ENCODE data around the gene MCMBP.
"Not testable (repeated sequence)": the region's sequence is repeated elsewhere in the genome, so short reads cannot be mapped to it uniquely, and the experiment has no call there.

MCMBP gene

GRCh38 chr10:119827430-119827829, 45.2 kb downstream of the MCMBP start:
- no peak for DNase-seq

GRCh38 chr10:119826771-119827170, 45.9 kb downstream of the MCMBP start:
- DNase-seq = no peak

- no peak for DNase-seq
Observed at GRCh38 chr10:119824299-119824698, 48.3 kb downstream of the MCMBP start.

GRCh38 chr10:119821182-119821581, 51.5 kb downstream of the MCMBP start:
- peak; percentile 30 for DNase-seq

GRCh38 chr10:119818889-119819270, 53.8 kb downstream of the MCMBP start:
- no peak for DNase-seq

GRCh38 chr10:119817991-119818888, 54.4 kb downstream of the MCMBP start:
- peak; percentile 48 for DNase-seq

- no peak for DNase-seq
Observed at GRCh38 chr10:119815671-119816070, 57.0 kb downstream of the MCMBP start.

- no peak for DNase-seq
Observed at GRCh38 chr10:119812684-119813083, 60.0 kb downstream of the MCMBP start.

- no peak for DNase-seq
Observed at GRCh38 chr10:119811122-119811521, 61.5 kb downstream of the MCMBP start.

- peak; percentile 25 for DNase-seq
Observed at GRCh38 chr10:119807960-119808697, 64.5 kb downstream of the MCMBP start.

GRCh38 chr10:119806334-119807130, 66.1 kb downstream of the MCMBP start:
- no peak for DNase-seq

GRCh38 chr10:119805702-119806230, 66.9 kb downstream of the MCMBP start:
- no peak for DNase-seq

GRCh38 chr10:119803264-119803663, 69.4 kb downstream of the MCMBP start:
- no peak for DNase-seq

GRCh38 chr10:119801998-119802538, 70.6 kb downstream of the MCMBP start:
- DNase-seq = no peak

- DNase-seq = peak; percentile 26
Observed at GRCh38 chr10:119801176-119801575, 71.5 kb downstream of the MCMBP start.

- DNase-seq = no peak
Observed at GRCh38 chr10:119796039-119796438, 76.6 kb downstream of the MCMBP start.

- not testable (repeated sequence) for DNase-seq
Observed at GRCh38 chr10:119795101-119795500, 77.5 kb downstream of the MCMBP start.

- DNase-seq = peak; percentile 91
Observed at GRCh38 chr10:119786117-119786769, 86.4 kb downstream of the MCMBP start.

- peak; percentile 69 for DNase-seq
Observed at GRCh38 chr10:119784340-119785067, 88.1 kb downstream of the MCMBP start.

GRCh38 chr10:119783665-119784027, 89.0 kb downstream of the MCMBP start:
- no peak for DNase-seq

- DNase-seq = no peak
Observed at GRCh38 chr10:119782981-119783664, 89.5 kb downstream of the MCMBP start.
